GM12878 (cell line): Measurements from ENCODE around the gene GSE1. TPM values are rescaled to one million over a fixed set of nuclear protein-coding genes. Genes with fewer than 3 reads are reported as not detected.

Source experiments
- ATAC-seq: fragments of 200-7000 bp; cut with Tn5 transposase; 3 replicates; pipeline ENCODE4 v1.9.1; 2020; ENCODE audit warnings: mild to moderate bottlenecking, moderate library complexity
- BruUV-seq: library from RNA; stranded (reverse); fragments of 400-500 nt; replicated peaks from 2 replicates; lab custom pipeline; 2021; lab: Mats Ljungman, UMichigan
- CTCF ChIA-PET: fragments of 300-600 bp; sonication (Branson Sonifier 250); formaldehyde crosslinking; extraction: SDS; loops from one replicate; lab custom pipeline; 2021; ENCODE audit warnings: inconsistent platforms; lab: Yijun Ruan, JAX
- POLR2A ChIA-PET: fragments of 350-600 bp; formaldehyde crosslinking; extraction: SDS; loops from one replicate; lab custom pipeline; 2021; ENCODE audit warnings: inconsistent platforms; lab: Charles Lee
- RAD21 ChIA-PET: fragments of 300-600 bp; sonication (Branson Sonifier 250); formaldehyde crosslinking; loops from one replicate; lab custom pipeline; 2023; ENCODE audit warnings: antibody characterized with exemption; ENCODE audit not compliant: unreplicated experiment; lab: Charles Lee
- SMC1A ChIA-PET: fragments of 300-600 bp; sonication (Branson Sonifier 250); formaldehyde crosslinking; loops from one replicate; lab custom pipeline; 2023; ENCODE audit not compliant: unreplicated experiment, uncharacterized antibody; lab: Charles Lee
- DNase-seq: peaks from one replicate; pipeline ENCODE4 v3.0.0-alpha.2; 2011; ENCODE audit warnings: low read depth, low spot score
- FAIRE-seq: peaks from 3 replicates; lab custom pipeline; 2011; peaks lifted over from hg19 to GRCh38; lab: Jason Lieb, UNC
- H2AFZ ChIP-seq: 2 replicates; pipeline ENCODE4 v1.6.0; 2011; ENCODE audit warnings: low read depth, low read length, control low read depth; ENCODE audit not compliant: control insufficient read depth
- H3K27ac ChIP-seq: 2 replicates; pipeline ENCODE4 v1.5.1; 2011; ENCODE audit warnings: control low read depth; ENCODE audit not compliant: control insufficient read depth, insufficient read depth
- H3K27me3 ChIP-seq, 2 experiments: replicated peaks in 1 of 2; 2 replicates each; pipeline versions ENCODE4 v1.6.0 to v1.6.1; 2011; ENCODE audit warnings: low read length in 1 of 2; ENCODE audit not compliant: control insufficient read depth in 2 of 2, insufficient read depth in 2 of 2
- H3K36me3 ChIP-seq, 2 experiments: 2 replicates each; pipeline ENCODE4 v1.5.1; 2011; ENCODE audit warnings: low read length in 1 of 2; ENCODE audit not compliant: control insufficient read depth in 2 of 2, insufficient read depth in 2 of 2
- H3K4me1 ChIP-seq: 2 replicates; pipeline ENCODE4 v1.6.1; 2011; ENCODE audit warnings: mild to moderate bottlenecking, low read length, moderate library complexity, mixed read lengths; ENCODE audit not compliant: control insufficient read depth, insufficient read depth
- H3K4me2 ChIP-seq: 2 replicates; pipeline ENCODE4 v1.6.0; 2011; ENCODE audit warnings: control low read depth; ENCODE audit not compliant: control insufficient read depth, insufficient read depth
- H3K4me3 ChIP-seq: fragments of 200-600 bp; sonication (generic); 2 replicates; pipeline ENCODE4 v1.5.1; 2016
- H3K79me2 ChIP-seq: 2 replicates; pipeline ENCODE4 v1.6.0; 2011; ENCODE audit warnings: low read length; ENCODE audit not compliant: control insufficient read depth, insufficient read depth
- H3K9ac ChIP-seq: 2 replicates; pipeline ENCODE4 v1.8.0; 2011; ENCODE audit warnings: low read length, control low read depth, mixed read lengths; ENCODE audit not compliant: control insufficient read depth, insufficient read depth
- H3K9me3 ChIP-seq: replicated peaks from 3 replicates; pipeline ENCODE4 v1.5.1; 2011; ENCODE audit warnings: mild to moderate bottlenecking, low read length; ENCODE audit not compliant: control insufficient read depth, insufficient read depth
- H4K20me1 ChIP-seq: 2 replicates; pipeline ENCODE4 v1.6.0; 2011; ENCODE audit not compliant: control insufficient read depth, insufficient read depth
- ASH2L ChIP-seq: fragments of 300-600, 200-600 bp; sonication (generic); IDR thresholded peaks from 2 replicates; pipeline ENCODE4 v1.6.1; 2017; ENCODE audit warnings: low read depth, mild to moderate bottlenecking, borderline replicate concordance
- ATF2 ChIP-seq: IDR thresholded peaks from 2 replicates; pipeline ENCODE4 v1.6.1; 2012; ENCODE audit warnings: low read length, inconsistent platforms
- CBX3 ChIP-seq: fragments of 200-600 bp; sonication (generic); IDR thresholded peaks from 2 replicates; pipeline ENCODE4 v1.6.1; 2016; ENCODE audit warnings: low read depth, borderline replicate concordance
- CREM ChIP-seq: IDR thresholded peaks from 2 replicates; pipeline ENCODE4 v1.6.1; 2014; ENCODE audit warnings: antibody characterized with exemption, low read depth
- EGR1 ChIP-seq, 2 experiments: IDR thresholded peaks; 1 replicate in 1 of 2; 2 replicates in 1 of 2; pipeline ENCODE4 v1.6.1; 2011 to 2012; ENCODE audit warnings: low read depth in 2 of 2, low read length in 2 of 2, borderline replicate concordance in 1 of 2, mild to moderate bottlenecking in 1 of 2, moderate library complexity in 1 of 2
- HDGF ChIP-seq: fragments of 450-650 bp; IDR thresholded peaks from 2 replicates; pipeline ENCODE4 v1.6.1; 2016; ENCODE audit warnings: antibody characterized with exemption
- MLLT1 ChIP-seq: fragments of 450-650 bp; IDR thresholded peaks from 2 replicates; pipeline ENCODE4 v1.6.1; 2016; ENCODE audit warnings: mild to moderate bottlenecking
- PAX8 ChIP-seq: fragments of 450-650 bp; IDR thresholded peaks from 2 replicates; pipeline ENCODE4 v1.6.1; 2017; ENCODE audit warnings: mild to moderate bottlenecking, moderate library complexity
- RAD51 ChIP-seq: fragments of 450-650 bp; IDR thresholded peaks from 2 replicates; pipeline ENCODE4 v1.6.1; 2016; ENCODE audit warnings: moderate library complexity, mild to moderate bottlenecking, inconsistent platforms
- SIX5 ChIP-seq: IDR thresholded peaks from 2 replicates; pipeline ENCODE4 v1.6.1; 2011; ENCODE audit warnings: mild to moderate bottlenecking, low read depth, low read length, moderate library complexity; ENCODE audit not compliant: severe bottlenecking
- SRF ChIP-seq, 2 experiments: IDR thresholded peaks; 2 replicates each; pipeline ENCODE4 v1.6.1; 2011; ENCODE audit warnings: low read depth in 2 of 2, low read length in 2 of 2, mild to moderate bottlenecking in 1 of 2, moderate library complexity in 1 of 2
- USF2 ChIP-seq: IDR thresholded peaks from 2 replicates; pipeline ENCODE4 v1.6.1; 2011; ENCODE audit warnings: low read depth, low read length, improper control_type of control experiment, borderline replicate concordance
- ZNF274 ChIP-seq: IDR thresholded peaks from one replicate; pipeline ENCODE4 v1.8.0; 2011; ENCODE audit not compliant: insufficient read length, insufficient read depth
- WGBS: methylation state at CpG from one replicate; pipeline ENCODE4 v1.1.6; 2016; ENCODE audit warnings: low lambda C conversion rate; ENCODE audit not compliant: insufficient replicate concordance, insufficient coverage; ENCODE audit errors: missing lambda C conversion rate; 5-methylcytosine and 5-hydroxymethylcytosine counted together
- in situ Hi-C: fragments of 300-500 bp; cut with MboI; formaldehyde crosslinking; loops from 9 replicates; pipeline ENCODE4 v1.14.3; 2018; ENCODE audit warnings: mixed read lengths
- intact Hi-C: fragments of 100-400 bp; cut with micrococcal nuclease; formaldehyde crosslinking; loops from one replicate; pipeline ENCODE4 v1.14.2; 2022; ENCODE audit not compliant: unreplicated experiment
- polyA plus RNA-seq, 11 experiments: library from polyadenylated mRNA; depleted of rRNA in 4 of 11; unstranded in 6 of 11; stranded (reverse) in 5 of 11; fragments of >200 nt; fragmentation: Nextera tagmentation in 4 of 11; fragmentation: Illumina TruSeq in 1 of 11; extraction: Ambion mirVana in 4 of 11; extraction: Trizol in 1 of 11; gene quantifications; 1 replicate in 1 of 11; 2 replicates in 10 of 11; pipeline versions ENCODE4 v1.2.1 to v1.2.3, GENCODE V29; 2011 to 2016; ENCODE audit warnings: inconsistent platforms in 2 of 11, missing spikeins in 2 of 11, low read depth in 1 of 11
- total RNA-seq, 4 experiments: library from RNA; depleted of rRNA in 3 of 4; stranded (reverse); fragments of >200 nt in 3 of 4; fragmentation: Illumina TruSeq in 1 of 4; extraction: Trizol in 1 of 4; gene quantifications; 2 replicates each; pipeline versions ENCODE4 v1.2.1 to v1.2.3, GENCODE V29; 2013 to 2021

Gene GSE1
- total and polyA plus RNA-seq, 10 of the 15 experiments (the other 5 are each of a cell fraction or from before 2014, with no cell fraction given): 4.6 to 58.7 (median 18.2) TPM

GRCh38 chr16:85697431-85697830 is 84.3 kb downstream of the GSE1 start:
- H2AFZ ChIP-seq: no peak overlapping the region
- DNase-seq: no peak
- intact Hi-C loops: no loop called here
- H3K27ac ChIP-seq: no peak overlapping the region
- no peak overlapping the region for H3K9ac ChIP-seq
- RAD21 ChIA-PET: no interaction called here
- H3K27me3 ChIP-seq: peaks cover 1 to 2% of the 10 kb centered on the region in 2 experiments; a peak in 3 of 4 replicates
- H4K20me1 ChIP-seq: no peaks in the 10 kb centered on the region
- no peaks in the 10 kb centered on the region for H3K36me3 ChIP-seq
- BruUV-seq: no TSS peak
- no peak overlapping the region for H3K4me2 ChIP-seq
- POLR2A ChIA-PET: no interaction called here
- no peak for ATAC-seq
- TF ChIP-seq EGR1 (IDR thresholded peaks at IDR 0.05; ENCODE audit: borderline replicate concordance in 1 of 2, low read depth in 2 of 2, low read length in 2 of 2): no peak
- TF ChIP-seq, all 136 proteins: peak for 0
- WGBS: 37% methylated on average over 14 of the region's 14 CpGs
- Histone ChIP-seq H3K4me1 (no peaks in the 10 kb centered on the region), H3K9me3 (no peaks in the 10 kb centered on the region), H3K79me2 (no peaks in the 10 kb centered on the region), H3K4me3 (no peak overlapping the region)
- FAIRE-seq: no peak
- in situ Hi-C loops: no loop called here
- SMC1A ChIA-PET: no interaction called here
- CTCF ChIA-PET: no interaction called here

- no peak overlapping the region for H3K4me2 ChIP-seq
- FAIRE-seq (no peak), DNase-seq (no peak), ATAC-seq (no peak)
- ChIA-PET SMC1A (no interaction called here), RAD21 (no interaction called here), POLR2A (no interaction called here), CTCF (interaction anchor here (0.6 kb wide), 1 partner anchor 670 kb away, joined by 3 read pairs; no protein-coding TSS in a partner anchor)
- in situ Hi-C loops: no loop called here
- no peak overlapping the region for H3K4me3 ChIP-seq
- no peak overlapping the region for H3K27ac ChIP-seq
- H3K79me2 ChIP-seq: no peaks in the 10 kb centered on the region
- H3K9ac ChIP-seq: no peak overlapping the region
- no peaks in the 10 kb centered on the region for H3K4me1 ChIP-seq
- no peak overlapping the region for H2AFZ ChIP-seq
- WGBS: 35% methylated on average over 7 of the region's 7 CpGs
- no peaks in the 10 kb centered on the region for H4K20me1 ChIP-seq
- no TSS peak for BruUV-seq
- H3K36me3 ChIP-seq: no peaks in the 10 kb centered on the region
- H3K9me3 ChIP-seq: no peaks in the 10 kb centered on the region
- intact Hi-C loops: no loop called here
- H3K27me3 ChIP-seq: peaks cover 1 to 2% of the 10 kb centered on the region in 2 experiments; a peak in 3 of 4 replicates
- no peak for TF ChIP-seq SIX5
- no peak for TF ChIP-seq RAD51
- no peak for TF ChIP-seq USF2
- TF ChIP-seq ATF2: no peak
- TF ChIP-seq SRF (IDR thresholded peaks at IDR 0.05; ENCODE audit: low read depth in 2 of 2, low read length in 2 of 2): no peak
- no peak for TF ChIP-seq EGR1 (IDR thresholded peaks at IDR 0.05; ENCODE audit: borderline replicate concordance in 1 of 2, low read depth in 2 of 2, low read length in 2 of 2)
- no peak for TF ChIP-seq ZNF274
- no peak for TF ChIP-seq CREM
- no peak for TF ChIP-seq MLLT1
- TF ChIP-seq HDGF: no peak
- no peak for TF ChIP-seq ASH2L
- TF ChIP-seq PAX8: no peak
- TF ChIP-seq CBX3: no peak
These were observed 85.4 kb downstream of the GSE1 start for GRCh38 chr16:85698459-85698891.
